ENCODE results near the gene ACTR8. TPM values are rescaled to one million over a fixed set of nuclear protein-coding genes. Genes with fewer than 3 reads are reported as not detected.

ACTR8 gene
- total RNA-seq, 1 donor: 38.0 TPM

GRCh38 chr3:53843195-53844177, 38.5 kb downstream of the ACTR8 start:
- no peak overlapping the region for H3K4me3 ChIP-seq (ENCODE audit: low read depth, low read length)
- DNase-seq (ENCODE audit: low read depth): no peak

GRCh38 chr3:53842436-53843194, 39.3 kb downstream of the ACTR8 start:
- DNase-seq (ENCODE audit: low read depth): peak; percentile 12
- TF ChIP-seq CTCF (IDR thresholded peaks at IDR 0.05; ENCODE audit: insufficient read depth, low read depth, low read length): peak; percentile 13
- H3K4me3 ChIP-seq (ENCODE audit: low read depth, low read length): no peak overlapping the region

More at GRCh38 chr3:53843195-53844177, 38.5 kb downstream of the ACTR8 start:
- TF ChIP-seq CTCF (IDR thresholded peaks at IDR 0.05; ENCODE audit: insufficient read depth, low read depth, low read length): no peak

GRCh38 chr3:53841296-53841695, 40.7 kb downstream of the ACTR8 start:
- no peak overlapping the region for H3K4me3 ChIP-seq (ENCODE audit: low read depth, low read length)
- no peak for DNase-seq (ENCODE audit: low read depth)
- TF ChIP-seq CTCF (IDR thresholded peaks at IDR 0.05; ENCODE audit: insufficient read depth, low read depth, low read length): no peak

- H3K4me3 ChIP-seq (ENCODE audit: low read depth, low read length): no peak overlapping the region
- no peak for TF ChIP-seq CTCF (IDR thresholded peaks at IDR 0.05; ENCODE audit: insufficient read depth, low read depth, low read length)
- DNase-seq (ENCODE audit: low read depth): no peak
These were observed 44.6 kb downstream of the ACTR8 start for GRCh38 chr3:53837331-53837730.

- no peak for TF ChIP-seq CTCF (IDR thresholded peaks at IDR 0.05; ENCODE audit: insufficient read depth, low read depth, low read length)
- no peak overlapping the region for H3K4me3 ChIP-seq (ENCODE audit: low read depth, low read length)
- no peak for DNase-seq (ENCODE audit: low read depth)
These were observed 45.7 kb downstream of the ACTR8 start for GRCh38 chr3:53836084-53836872.

- H3K4me3 ChIP-seq (ENCODE audit: low read depth, low read length): no peak overlapping the region
- TF ChIP-seq CTCF (IDR thresholded peaks at IDR 0.05; ENCODE audit: insufficient read depth, low read depth, low read length): no peak
- DNase-seq (ENCODE audit: low read depth): no peak
These were observed 46.7 kb downstream of the ACTR8 start for GRCh38 chr3:53835257-53835656.

All from fibroblast of villous mesenchyme (primary cell).